ENCODE measurements around the gene SHC3. TPM values are rescaled to one million over a fixed set of nuclear protein-coding genes. Genes with fewer than 3 reads are reported as not detected.

SHC3 gene
- 1 to 10 TPM; 1.1 to 6.9 TPM for total RNA-seq
- under 1 TPM in 1 of 2 donors, not detected in 1; 0.10 TPM for polyA plus RNA-seq
- long read RNA-seq, donor 1: 0 reads
- long read RNA-seq, donor 2, partial matches to known transcripts: 1 of 9 reads
- long read RNA-seq, donor 2, other reads (novel, unspliced or antisense): 8 of 9 reads

GRCh38 chr9:89177944-89178829, at the start of gene SHC3:
Gene SHC3, minus strand, starts transcription at chr9:89178818. Its CDS starts 358 bp downstream, at chr9:89178460.
- no peak for DNase-seq
- Histone ChIP-seq H3K27me3 (ENCODE audit: control insufficient read depth in 1 of 2, insufficient read depth in 2 of 2, low read length in 1 of 2) (no peaks in the 10 kb centered on the region), H3K4me3 (ENCODE audit: low read length in 2 of 2) (peak within 1 kb of the TSS; percentile 44 to 66), H3K36me3 (ENCODE audit: control insufficient read depth in 1 of 2, insufficient read depth in 2 of 2, low read length in 1 of 2) (no peaks in the 10 kb centered on the region), H3K27ac (ENCODE audit: low read depth in 1 of 2, low read length in 2 of 2) (peak within 1 kb of the TSS in 1 of 2 donors; percentile 91), H3K9me3 (ENCODE audit: control insufficient read depth, low read length) (no peaks in the 10 kb centered on the region), H3K4me1 (ENCODE audit: control insufficient read depth in 1 of 2, insufficient read depth in 2 of 2, low read length in 2 of 2) (no peaks in the 10 kb centered on the region)
- intact Hi-C loops (cut with DNase I): loop anchor here in 1 of 2 donors (10.0 kb wide), 1 partner anchor 97 kb away; no protein-coding TSS in a partner anchor
- peak; percentile 42 for ATAC-seq (ENCODE audit: low FRiP score)
- WGBS, 2 donors: 1% methylated on average over 46 to 96 of the region's 96 CpGs

GRCh38 chr9:89225991-89226471, 47.4 kb upstream of the SHC3 start:
- Histone ChIP-seq H3K27me3 (ENCODE audit: control insufficient read depth in 1 of 2, insufficient read depth in 2 of 2, low read length in 1 of 2) (no peaks in the 10 kb centered on the region), H3K36me3 (ENCODE audit: control insufficient read depth in 1 of 2, insufficient read depth in 2 of 2, low read length in 1 of 2) (no peaks in the 10 kb centered on the region), H3K9me3 (ENCODE audit: control insufficient read depth, low read length) (no peaks in the 10 kb centered on the region), H3K4me3 (ENCODE audit: low read length in 2 of 2) (no peak overlapping the region), H3K4me1 (ENCODE audit: control insufficient read depth in 1 of 2, insufficient read depth in 2 of 2, low read length in 2 of 2) (no peaks in the 10 kb centered on the region), H3K27ac (ENCODE audit: low read depth in 1 of 2, low read length in 2 of 2) (no peak overlapping the region)
- ATAC-seq (ENCODE audit: low FRiP score) (peak; percentile 77), DNase-seq (no peak)
- intact Hi-C loops (cut with DNase I): no loop called here
- 30 to 45% methylated on average over 5 of the region's 5 CpGs for WGBS, 2 donors

- Histone ChIP-seq H3K9me3 (ENCODE audit: control insufficient read depth, low read length) (no peaks in the 10 kb centered on the region), H3K4me1 (ENCODE audit: control insufficient read depth in 1 of 2, insufficient read depth in 2 of 2, low read length in 2 of 2) (no peaks in the 10 kb centered on the region), H3K4me3 (ENCODE audit: low read length in 2 of 2) (no peak overlapping the region), H3K27ac (ENCODE audit: low read depth in 1 of 2, low read length in 2 of 2) (no peak overlapping the region), H3K27me3 (ENCODE audit: control insufficient read depth in 1 of 2, insufficient read depth in 2 of 2, low read length in 1 of 2) (no peaks in the 10 kb centered on the region), H3K36me3 (ENCODE audit: control insufficient read depth in 1 of 2, insufficient read depth in 2 of 2, low read length in 1 of 2) (no peaks in the 10 kb centered on the region)
- WGBS, 2 donors: 55 to 58% methylated on average over 5 of the region's 5 CpGs
- intact Hi-C loops (cut with DNase I): no loop called here
- no peak for DNase-seq
- peak; percentile 39 for ATAC-seq (ENCODE audit: low FRiP score)
Observed at GRCh38 chr9:89225587-89225986, 47.0 kb upstream of the SHC3 start.

GRCh38 chr9:89225036-89225435, 46.4 kb upstream of the SHC3 start:
- 81% methylated on average over 4 of the region's 4 CpGs for WGBS, 2 donors
- DNase-seq (no peak), ATAC-seq (ENCODE audit: low FRiP score) (no peak)
- no peaks in the 10 kb centered on the region for H3K4me1 ChIP-seq (ENCODE audit: control insufficient read depth in 1 of 2, insufficient read depth in 2 of 2, low read length in 2 of 2)
- intact Hi-C loops (cut with DNase I): no loop called here
- no peak overlapping the region for H3K4me3 ChIP-seq (ENCODE audit: low read length in 2 of 2)
- H3K36me3 ChIP-seq (ENCODE audit: control insufficient read depth in 1 of 2, insufficient read depth in 2 of 2, low read length in 1 of 2): no peaks in the 10 kb centered on the region
- H3K9me3 ChIP-seq (ENCODE audit: control insufficient read depth, low read length): no peaks in the 10 kb centered on the region
- H3K27ac ChIP-seq (ENCODE audit: low read depth in 1 of 2, low read length in 2 of 2): no peak overlapping the region
- H3K27me3 ChIP-seq (ENCODE audit: control insufficient read depth in 1 of 2, insufficient read depth in 2 of 2, low read length in 1 of 2): no peaks in the 10 kb centered on the region

GRCh38 chr9:89224633-89225032, 46.0 kb upstream of the SHC3 start:
- intact Hi-C loops (cut with DNase I): no loop called here
- no peaks in the 10 kb centered on the region for H3K4me1 ChIP-seq (ENCODE audit: control insufficient read depth in 1 of 2, insufficient read depth in 2 of 2, low read length in 2 of 2)
- ATAC-seq (ENCODE audit: low FRiP score): no peak
- no peaks in the 10 kb centered on the region for H3K27me3 ChIP-seq (ENCODE audit: control insufficient read depth in 1 of 2, insufficient read depth in 2 of 2, low read length in 1 of 2)
- H3K27ac ChIP-seq (ENCODE audit: low read depth in 1 of 2, low read length in 2 of 2): no peak overlapping the region
- DNase-seq: no peak
- H3K9me3 ChIP-seq (ENCODE audit: control insufficient read depth, low read length): no peaks in the 10 kb centered on the region
- no peak overlapping the region for H3K4me3 ChIP-seq (ENCODE audit: low read length in 2 of 2)
- WGBS, 2 donors: 94 to 96% methylated on average over 4 of the region's 4 CpGs
- H3K36me3 ChIP-seq (ENCODE audit: control insufficient read depth in 1 of 2, insufficient read depth in 2 of 2, low read length in 1 of 2): no peaks in the 10 kb centered on the region

- Histone ChIP-seq H3K4me1 (ENCODE audit: control insufficient read depth in 1 of 2, insufficient read depth in 2 of 2, low read length in 2 of 2) (no peaks in the 10 kb centered on the region), H3K4me3 (ENCODE audit: low read length in 2 of 2) (no peak overlapping the region), H3K9me3 (ENCODE audit: control insufficient read depth, low read length) (no peaks in the 10 kb centered on the region), H3K27ac (ENCODE audit: low read depth in 1 of 2, low read length in 2 of 2) (no peak overlapping the region), H3K36me3 (ENCODE audit: control insufficient read depth in 1 of 2, insufficient read depth in 2 of 2, low read length in 1 of 2) (no peaks in the 10 kb centered on the region), H3K27me3 (ENCODE audit: control insufficient read depth in 1 of 2, insufficient read depth in 2 of 2, low read length in 1 of 2) (no peaks in the 10 kb centered on the region)
- DNase-seq (no peak), ATAC-seq (ENCODE audit: low FRiP score) (no peak)
- WGBS, 2 donors: 86 to 88% methylated on average over 5 of the region's 5 CpGs
- intact Hi-C loops (cut with DNase I): no loop called here
Observed at GRCh38 chr9:89223396-89223977, 44.9 kb upstream of the SHC3 start.

- WGBS, 2 donors: 84 to 86% methylated on average over 5 of the region's 5 CpGs
- H3K4me1 ChIP-seq (ENCODE audit: control insufficient read depth in 1 of 2, insufficient read depth in 2 of 2, low read length in 2 of 2): no peaks in the 10 kb centered on the region
- H3K27me3 ChIP-seq (ENCODE audit: control insufficient read depth in 1 of 2, insufficient read depth in 2 of 2, low read length in 1 of 2): no peaks in the 10 kb centered on the region
- ATAC-seq (ENCODE audit: low FRiP score) (no peak), DNase-seq (no peak)
- no peak overlapping the region for H3K4me3 ChIP-seq (ENCODE audit: low read length in 2 of 2)
- H3K27ac ChIP-seq (ENCODE audit: low read depth in 1 of 2, low read length in 2 of 2): no peak overlapping the region
- intact Hi-C loops (cut with DNase I): no loop called here
- H3K36me3 ChIP-seq (ENCODE audit: control insufficient read depth in 1 of 2, insufficient read depth in 2 of 2, low read length in 1 of 2): no peaks in the 10 kb centered on the region
- H3K9me3 ChIP-seq (ENCODE audit: control insufficient read depth, low read length): no peaks in the 10 kb centered on the region
Observed at GRCh38 chr9:89219637-89220036, 41.0 kb upstream of the SHC3 start.

GRCh38 chr9:89218040-89218928, 39.7 kb upstream of the SHC3 start:
- intact Hi-C loops (cut with DNase I): no loop called here
- H3K9me3 ChIP-seq (ENCODE audit: control insufficient read depth, low read length): no peaks in the 10 kb centered on the region
- H3K27me3 ChIP-seq (ENCODE audit: control insufficient read depth in 1 of 2, insufficient read depth in 2 of 2, low read length in 1 of 2): no peaks in the 10 kb centered on the region
- no peak overlapping the region for H3K4me3 ChIP-seq (ENCODE audit: low read length in 2 of 2)
- ATAC-seq (ENCODE audit: low FRiP score): no peak
- 18 to 24% methylated on average over 11 of the region's 11 CpGs for WGBS, 2 donors
- no peaks in the 10 kb centered on the region for H3K4me1 ChIP-seq (ENCODE audit: control insufficient read depth in 1 of 2, insufficient read depth in 2 of 2, low read length in 2 of 2)
- H3K36me3 ChIP-seq (ENCODE audit: control insufficient read depth in 1 of 2, insufficient read depth in 2 of 2, low read length in 1 of 2): no peaks in the 10 kb centered on the region
- no peak for DNase-seq
- no peak overlapping the region for H3K27ac ChIP-seq (ENCODE audit: low read depth in 1 of 2, low read length in 2 of 2)

Measured in aorta (tissue), 5 donors.